ENCODE measurements around the gene SPATA3. TPM values are rescaled to one million over a fixed set of nuclear protein-coding genes. Genes with fewer than 3 reads are reported as not detected.
"Not testable (repeated sequence)": the region's sequence is repeated elsewhere in the genome, so short reads cannot be mapped to it uniquely, and the experiment has no call there.

SPATA3 gene
- total RNA-seq, 1 donor, result not detected

DNA sequence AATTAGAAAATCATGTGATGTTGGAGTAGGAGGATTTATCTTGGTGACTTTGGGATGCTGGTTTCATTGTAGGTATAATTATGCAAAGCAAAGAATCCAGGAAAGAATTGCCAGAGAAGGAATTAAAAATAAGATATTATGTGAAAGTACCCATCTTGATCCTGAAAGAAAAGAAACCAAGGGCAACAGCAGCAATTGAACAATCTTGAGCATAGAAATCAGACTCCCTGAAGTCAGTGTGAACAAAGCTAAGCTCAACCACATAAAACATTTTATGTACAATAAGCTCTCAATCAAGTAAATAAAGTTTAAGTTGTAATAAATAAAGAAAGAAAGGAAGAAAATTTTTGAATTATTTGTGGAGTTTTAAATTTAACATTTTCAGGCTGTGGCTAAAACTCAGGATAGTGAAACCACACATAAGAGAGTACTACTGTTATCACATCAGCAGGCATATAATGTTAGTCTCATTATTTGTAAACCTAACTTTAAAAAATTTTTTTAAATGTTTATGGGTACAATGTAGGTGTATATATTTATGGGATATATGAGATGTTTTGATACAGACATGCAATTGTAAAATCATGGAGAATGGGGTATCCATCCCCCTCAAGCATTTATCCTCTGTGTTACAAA lies 38.0 kb upstream of the SPATA3 start:
- no peak for DNase-seq (ENCODE audit: low read depth)
- TF ChIP-seq, protein P1, sequence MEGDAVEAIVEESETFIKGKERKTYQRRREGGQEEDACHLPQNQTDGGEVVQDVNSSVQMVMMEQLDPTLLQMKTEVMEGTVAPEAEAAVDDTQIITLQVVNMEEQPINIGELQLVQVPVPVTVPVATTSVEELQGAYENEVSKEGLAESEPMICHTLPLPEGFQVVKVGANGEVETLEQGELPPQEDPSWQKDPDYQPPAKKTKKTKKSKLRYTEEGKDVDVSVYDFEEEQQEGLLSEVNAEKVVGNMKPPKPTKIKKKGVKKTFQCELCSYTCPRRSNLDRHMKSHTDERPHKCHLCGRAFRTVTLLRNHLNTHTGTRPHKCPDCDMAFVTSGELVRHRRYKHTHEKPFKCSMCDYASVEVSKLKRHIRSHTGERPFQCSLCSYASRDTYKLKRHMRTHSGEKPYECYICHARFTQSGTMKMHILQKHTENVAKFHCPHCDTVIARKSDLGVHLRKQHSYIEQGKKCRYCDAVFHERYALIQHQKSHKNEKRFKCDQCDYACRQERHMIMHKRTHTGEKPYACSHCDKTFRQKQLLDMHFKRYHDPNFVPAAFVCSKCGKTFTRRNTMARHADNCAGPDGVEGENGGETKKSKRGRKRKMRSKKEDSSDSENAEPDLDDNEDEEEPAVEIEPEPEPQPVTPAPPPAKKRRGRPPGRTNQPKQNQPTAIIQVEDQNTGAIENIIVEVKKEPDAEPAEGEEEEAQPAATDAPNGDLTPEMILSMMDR (IDR thresholded peaks at IDR 0.05; ENCODE audit: insufficient read depth, low read length), result no peak

DNA sequence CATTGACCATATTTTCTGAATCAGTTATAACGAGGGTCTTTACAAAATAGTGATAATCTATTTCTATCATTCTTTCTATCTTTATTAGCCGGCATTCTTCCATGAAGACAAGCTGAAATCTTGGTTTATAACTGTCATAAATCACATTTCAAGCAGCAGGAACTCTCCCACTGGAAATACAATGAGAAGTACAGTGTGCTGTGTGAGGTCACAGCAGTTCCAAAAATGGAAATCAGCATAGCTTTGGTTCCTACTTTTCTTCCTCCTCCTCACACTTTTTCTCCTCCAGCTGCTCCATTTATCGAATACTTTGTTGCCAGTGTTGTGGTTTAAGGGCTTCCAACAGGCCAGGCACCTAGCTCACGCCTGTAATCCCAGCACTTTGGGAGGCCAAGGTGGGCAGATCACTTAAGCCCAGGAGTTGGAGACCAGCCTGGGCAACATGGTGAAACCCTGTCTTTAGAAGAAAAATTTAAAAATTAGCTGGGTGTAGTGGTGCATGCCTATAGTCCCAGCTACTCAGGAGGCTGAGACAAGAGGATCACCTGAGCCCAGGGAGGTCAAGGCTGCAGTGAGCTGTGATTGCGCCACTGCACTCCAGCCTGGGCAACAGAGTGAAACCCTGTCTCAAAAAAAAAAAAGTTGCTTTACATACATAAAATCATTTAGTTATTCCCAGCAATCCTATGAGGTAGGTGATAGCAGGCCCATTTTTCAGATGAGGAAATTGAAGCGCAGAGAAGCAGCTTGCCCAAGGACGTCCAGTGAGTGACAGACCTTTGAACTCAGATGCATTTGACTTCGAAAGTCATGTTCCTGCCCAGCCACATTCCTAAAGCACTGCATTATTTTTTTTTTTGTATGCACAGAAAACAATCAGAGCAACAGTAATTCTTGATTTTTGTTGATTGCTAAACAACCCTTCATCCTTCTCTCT lies 36.8 kb upstream of the SPATA3 start:
- H3K4me3 ChIP-seq (ENCODE audit: low read depth, low read length), result no peak overlapping the region
- DNase-seq (ENCODE audit: low read depth), result no peak
- TF ChIP-seq, protein P1 (IDR thresholded peaks at IDR 0.05; ENCODE audit: insufficient read depth, low read length), result no peak

More for the DNA sequence above, 38.0 kb upstream of the SPATA3 start:
- H3K4me3 ChIP-seq (ENCODE audit: low read depth, low read length), result peak overlapping the region; percentile 54

GRCh38 chr2:230960026-230960425 lies 35.9 kb upstream of the SPATA3 start:
- TF ChIP-seq, protein P1 (IDR thresholded peaks at IDR 0.05; ENCODE audit: insufficient read depth, low read length), result no peak
- H3K4me3 ChIP-seq (ENCODE audit: low read depth, low read length), result no peak overlapping the region

GRCh38 chr2:230961091-230961491 lies 34.8 kb upstream of the SPATA3 start:
- no peak overlapping the region for H3K4me3 ChIP-seq (ENCODE audit: low read depth, low read length)
- TF ChIP-seq, protein P1 (IDR thresholded peaks at IDR 0.05; ENCODE audit: insufficient read depth, low read length), result no peak
- peak; percentile 17 for DNase-seq (ENCODE audit: low read depth)

More at GRCh38 chr2:230960026-230960425, 35.9 kb upstream of the SPATA3 start:
- DNase-seq (ENCODE audit: low read depth), result no peak

DNA sequence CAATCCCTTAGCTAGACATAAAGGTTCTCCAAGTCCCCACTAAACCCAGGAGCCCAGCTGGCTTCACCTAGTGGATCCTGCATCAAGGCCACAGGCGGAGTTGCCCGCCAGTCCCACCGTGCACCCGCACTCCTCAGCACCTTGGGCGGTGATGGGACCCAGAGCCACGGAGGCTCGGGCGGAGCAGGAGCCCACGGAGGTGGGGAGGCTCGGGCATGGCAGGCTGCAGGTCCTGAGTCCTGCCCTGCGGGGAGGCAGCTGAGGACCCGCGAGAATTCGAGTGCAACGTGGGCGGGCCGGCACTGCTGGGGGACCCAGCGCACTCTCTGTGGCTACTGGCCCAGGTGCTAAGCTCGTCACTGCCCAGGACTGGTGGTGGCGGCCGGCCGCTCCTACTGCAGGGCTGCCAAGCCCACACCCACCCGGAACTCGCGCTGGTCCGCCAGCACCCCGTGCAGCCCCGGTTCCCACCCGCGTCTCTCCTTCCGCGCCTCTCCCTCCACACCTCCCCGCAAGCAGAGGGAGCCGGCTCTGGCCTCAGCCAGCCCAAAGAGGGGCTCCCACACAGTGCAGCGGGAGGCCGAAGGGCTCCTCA lies 31.7 kb upstream of the SPATA3 start:
- no peak overlapping the region for H3K4me3 ChIP-seq (ENCODE audit: low read depth, low read length)
- DNase-seq (ENCODE audit: low read depth), result no peak
- TF ChIP-seq, protein P1 (IDR thresholded peaks at IDR 0.05; ENCODE audit: insufficient read depth, low read length), result no peak

- TF ChIP-seq, protein P1 (IDR thresholded peaks at IDR 0.05; ENCODE audit: insufficient read depth, low read length), result no peak
- no peak overlapping the region for H3K4me3 ChIP-seq (ENCODE audit: low read depth, low read length)
- DNase-seq (ENCODE audit: low read depth), result no peak
Measured at GRCh38 chr2:230967113-230967512, 28.8 kb upstream of the SPATA3 start.

GRCh38 chr2:230968314-230968713 lies 27.6 kb upstream of the SPATA3 start:
- not testable (repeated sequence) for H3K4me3 ChIP-seq (ENCODE audit: low read depth, low read length); DNase-seq (ENCODE audit: low read depth)
